OCI-LY3 (cell line): ENCODE results near the gene PARP1.

Source experiments
- H2AFZ ChIP-seq: fragments of 200-600, 300-600 bp; shearing (Covaris generic); 2 replicates; pipeline ENCODE4 v1.6.0; 2014; ENCODE audit warnings: antibody characterized with exemption, low read depth, low read length
- H3K27ac ChIP-seq: fragments of 200-600, 300-600 bp; sonication (generic); 2 replicates; pipeline ENCODE4 v1.5.1; 2014; ENCODE audit warnings: mild to moderate bottlenecking, low read length, moderate library complexity, mixed read lengths
- H3K27me3 ChIP-seq: fragments of 200-600, 300-600 bp; sonication (generic); 2 replicates; pipeline ENCODE4 v1.6.1; 2014; ENCODE audit warnings: low read depth, low read length, mixed read lengths
- H3K36me3 ChIP-seq: fragments of 200-600, 300-600 bp; sonication (generic); replicated peaks from 2 replicates; pipeline ENCODE3; 2014; ENCODE audit warnings: low read depth, low read length, mixed read lengths
- H3K4me1 ChIP-seq: fragments of 300-600, 200-600 bp; sonication (generic); 2 replicates; pipeline ENCODE4 v1.6.1; 2014; ENCODE audit warnings: low read length, mixed read lengths
- H3K4me2 ChIP-seq: fragments of 200-600, 300-600 bp; sonication (generic); 2 replicates; pipeline ENCODE4 v1.6.1; 2014; ENCODE audit warnings: low read length, mixed read lengths
- H3K4me3 ChIP-seq: fragments of 300-600, 200-600 bp; sonication (generic); 2 replicates; pipeline ENCODE4 v1.5.1; 2014; ENCODE audit warnings: antibody characterized with exemption, mild to moderate bottlenecking, low read length, moderate library complexity
- H3K79me2 ChIP-seq: fragments of 300-600, 200-600 bp; shearing (Covaris generic); 2 replicates; pipeline ENCODE4 v1.6.1; 2014; ENCODE audit warnings: mild to moderate bottlenecking, low read length, mixed read lengths
- H3K9ac ChIP-seq: fragments of 300-600, 200-600 bp; shearing (Covaris generic); 2 replicates; pipeline ENCODE4 v1.6.0; 2014; ENCODE audit warnings: mild to moderate bottlenecking, low read length, moderate library complexity
- H3K9me3 ChIP-seq: fragments of 200-600, 300-600 bp; shearing (Covaris generic); 2 replicates; pipeline ENCODE4 v1.6.1; 2014; ENCODE audit warnings: low read length, mixed read lengths; ENCODE audit not compliant: insufficient read depth
- H4K20me1 ChIP-seq: fragments of 200-600, 300-600 bp; sonication (generic); 2 replicates; pipeline ENCODE4 v1.6.1; 2016; ENCODE audit warnings: low read length, mixed read lengths; ENCODE audit not compliant: insufficient read depth
- CTCF ChIP-seq: fragments of 200-600, 300-600 bp; sonication (generic); IDR thresholded peaks from 2 replicates; pipeline ENCODE4 v1.5.1; 2014; ENCODE audit warnings: antibody characterized with exemption, low read length, low read depth
- EZH2phosphoT487 ChIP-seq: fragments of 200-600 bp; shearing (Covaris generic); IDR thresholded peaks from 2 replicates; pipeline ENCODE4 v1.6.1; 2018; ENCODE audit warnings: antibody characterized with exemption, mixed run types, low read depth

The PARP1 gene

GRCh38 chr1:226453015-226453704 lies 45.3 kb upstream of the PARP1 start:
- H3K9me3 ChIP-seq = no peaks in the 10 kb centered on the region
- H3K79me2 ChIP-seq = no peaks in the 10 kb centered on the region
- no peak overlapping the region for H3K4me3 ChIP-seq
- H3K36me3 ChIP-seq = no peaks in the 10 kb centered on the region
- no peak overlapping the region for H3K4me2 ChIP-seq
- no peaks in the 10 kb centered on the region for H3K4me1 ChIP-seq
- peaks cover 22% of the 10 kb centered on the region; the same call in 1 of the 2 replicates for H3K27me3 ChIP-seq
- no peak overlapping the region for H3K27ac ChIP-seq
- TF ChIP-seq EZH2phosphoT487 = no peak
- no peak for TF ChIP-seq CTCF
- H3K9ac ChIP-seq = no peak overlapping the region
- H4K20me1 ChIP-seq = no peaks in the 10 kb centered on the region
- no peak overlapping the region for H2AFZ ChIP-seq

- TF ChIP-seq CTCF (no peak), EZH2phosphoT487 (no peak)
- H3K4me2 ChIP-seq = no peak overlapping the region
- no peak overlapping the region for H3K4me3 ChIP-seq
- H3K27ac ChIP-seq = no peak overlapping the region
- H3K36me3 ChIP-seq = no peaks in the 10 kb centered on the region
- no peaks in the 10 kb centered on the region for H3K79me2 ChIP-seq
- no peaks in the 10 kb centered on the region for H3K9me3 ChIP-seq
- no peaks in the 10 kb centered on the region for H3K4me1 ChIP-seq
- H4K20me1 ChIP-seq = no peaks in the 10 kb centered on the region
- no peak overlapping the region for H2AFZ ChIP-seq
- peaks cover 15% of the 10 kb centered on the region; the same call in 1 of the 2 replicates for H3K27me3 ChIP-seq
- H3K9ac ChIP-seq = no peak overlapping the region
These were observed 42.8 kb upstream of the PARP1 start for GRCh38 chr1:226450688-226451087.

GRCh38 chr1:226449823-226450222 lies 41.9 kb upstream of the PARP1 start:
- peaks cover 9% of the 10 kb centered on the region; the same call in 1 of the 2 replicates for H3K27me3 ChIP-seq
- H3K4me3 ChIP-seq = no peak overlapping the region
- H3K4me1 ChIP-seq = peaks cover 7% of the 10 kb centered on the region
- H2AFZ ChIP-seq = no peak overlapping the region
- H3K27ac ChIP-seq = no peak overlapping the region
- H3K79me2 ChIP-seq = no peaks in the 10 kb centered on the region
- no peak overlapping the region for H3K4me2 ChIP-seq
- H3K36me3 ChIP-seq = no peaks in the 10 kb centered on the region
- TF ChIP-seq CTCF (no peak), EZH2phosphoT487 (no peak)
- no peaks in the 10 kb centered on the region for H3K9me3 ChIP-seq
- no peaks in the 10 kb centered on the region for H4K20me1 ChIP-seq
- H3K9ac ChIP-seq = no peak overlapping the region

GRCh38 chr1:226447932-226448665 lies 40.2 kb upstream of the PARP1 start:
- H3K9me3 ChIP-seq = no peaks in the 10 kb centered on the region
- TF ChIP-seq CTCF = no peak
- TF ChIP-seq EZH2phosphoT487 = no peak

More at GRCh38 chr1:226447932-226448665, 40.2 kb upstream of the PARP1 start:
- no peak overlapping the region for H3K9ac ChIP-seq
- no peaks in the 10 kb centered on the region for H4K20me1 ChIP-seq
- peaks cover 12% of the 10 kb centered on the region; the same call in 1 of the 2 replicates for H3K27me3 ChIP-seq
- H3K79me2 ChIP-seq = no peaks in the 10 kb centered on the region
- peaks cover 8% of the 10 kb centered on the region for H3K4me1 ChIP-seq
- H3K4me2 ChIP-seq = no peak overlapping the region
- no peak overlapping the region for H3K4me3 ChIP-seq
- no peak overlapping the region for H3K27ac ChIP-seq
- H3K36me3 ChIP-seq = no peaks in the 10 kb centered on the region
- H2AFZ ChIP-seq = no peak overlapping the region
